Hindlimb muscle (tissue), 1 donor: Measurements from ENCODE around the gene LRSAM1. TPM values are rescaled to one million over a fixed set of nuclear protein-coding genes. Genes with fewer than 3 reads are reported as not detected.
A peak's percentile ranks its signal among the peaks of the same experiment; 100 is the strongest.

Experiments
- DNase-seq: peaks from one replicate; pipeline ENCODE4 v3.0.0-alpha.2; 2013
- polyA plus RNA-seq: library from polyadenylated mRNA; unstranded; fragments of 120-200 nt; gene quantifications from one replicate; pipeline ENCODE4 v1.2.1, GENCODE V29; 2013; ENCODE audit not compliant: insufficient read length

The LRSAM1 gene
- polyA plus RNA-seq, 1 donor: 16.9 TPM

GRCh38 chr9:127500399-127500798 is 49.1 kb downstream of the LRSAM1 start:
- DNase-seq: no peak

- DNase-seq: no peak
These were observed 49.6 kb downstream of the LRSAM1 start for GRCh38 chr9:127500862-127501261.

- DNase-seq: no peak
These were observed 50.6 kb downstream of the LRSAM1 start for GRCh38 chr9:127501821-127502343.

GRCh38 chr9:127502706-127503378 is 51.5 kb downstream of the LRSAM1 start:
- no peak for DNase-seq

- DNase-seq: no peak
These were observed 52.1 kb downstream of the LRSAM1 start for GRCh38 chr9:127503379-127503921.

- DNase-seq: peak; percentile 81
These were observed 52.9 kb downstream of the LRSAM1 start for GRCh38 chr9:127503947-127504886.

- DNase-seq: no peak
These were observed 53.6 kb downstream of the LRSAM1 start for GRCh38 chr9:127504887-127505251.

GRCh38 chr9:127505396-127506116 is 54.2 kb downstream of the LRSAM1 start:
- DNase-seq: no peak

GRCh38 chr9:127506117-127506813 is 55.0 kb downstream of the LRSAM1 start:
- DNase-seq: no peak

- no peak for DNase-seq
These were observed 55.8 kb downstream of the LRSAM1 start for GRCh38 chr9:127506814-127507750.

- no peak for DNase-seq
These were observed 56.7 kb downstream of the LRSAM1 start for GRCh38 chr9:127507751-127508648.

- DNase-seq: no peak
These were observed 57.6 kb downstream of the LRSAM1 start for GRCh38 chr9:127508901-127509260.

GRCh38 chr9:127509261-127509954 is 58.1 kb downstream of the LRSAM1 start:
- no peak for DNase-seq

- DNase-seq: no peak
These were observed 58.6 kb downstream of the LRSAM1 start for GRCh38 chr9:127509955-127510299.

GRCh38 chr9:127514468-127514867 is 63.2 kb downstream of the LRSAM1 start:
- DNase-seq: no peak

- DNase-seq: no peak
These were observed 65.7 kb downstream of the LRSAM1 start for GRCh38 chr9:127516835-127517607.

- DNase-seq: no peak
These were observed 66.3 kb downstream of the LRSAM1 start for GRCh38 chr9:127517620-127518019.

- no peak for DNase-seq
These were observed 67.0 kb downstream of the LRSAM1 start for GRCh38 chr9:127518091-127518856.
